Stomach (tissue), 4 donors: ENCODE results near the gene KRTAP10-5.

Experiments used
- CTCF ChIP-seq, 7 experiments: fragments of 450-650 bp in 4 of 7; fragments of 200-600 bp in 3 of 7; sonication (generic) in 3 of 7; IDR thresholded peaks; one replicate each; pipeline ENCODE4 v1.5.1; 2016 to 2019; ENCODE audit warnings: antibody characterized with exemption in 7 of 7, control low read depth in 2 of 7, mild to moderate bottlenecking in 1 of 7
- EP300 ChIP-seq: sonication (generic); formaldehyde crosslinking; IDR thresholded peaks from one replicate; pipeline ENCODE4 v1.6.1; 2017; ENCODE audit warnings: antibody characterized with exemption
- POLR2A ChIP-seq, 4 donors: fragments of 450-650 bp; IDR thresholded peaks; one replicate each; pipeline ENCODE4 v1.6.1; 2016; ENCODE audit warnings: antibody characterized with exemption in 4 of 4, control low read depth in 2 of 4, mild to moderate bottlenecking in 1 of 4, moderate library complexity in 1 of 4
- POLR2AphosphoS5 ChIP-seq, 3 donors: sonication (generic); formaldehyde crosslinking; IDR thresholded peaks; one replicate each; pipeline ENCODE4 v1.6.1; 2016; ENCODE audit warnings: antibody characterized with exemption in 3 of 3

- TF ChIP-seq CTCF (IDR thresholded peaks at IDR 0.05) (no peak), EP300 (no peak), POLR2A (IDR thresholded peaks at IDR 0.05) (no peak), POLR2AphosphoS5 (IDR thresholded peaks at IDR 0.05) (no peak)
Measured at GRCh38 chr21:44614961-44615391, 34.6 kb upstream of the KRTAP10-5 start.
